ENCODE measurements around the gene RELCH. TPM values are rescaled to one million over a fixed set of nuclear protein-coding genes. Genes with fewer than 3 reads are reported as not detected.

RELCH gene
- total RNA-seq, 1 donor from 2014 or later = 33.6 TPM

GRCh38 chr18:62343316-62343715 lies 156.3 kb downstream of the RELCH start:
- DNase-seq (ENCODE audit: low spot score in 2 of 2, unreplicated experiment in 2 of 2) = no peak
- no peak for TF ChIP-seq CTCF (IDR thresholded peaks at IDR 0.05; ENCODE audit: unreplicated experiment)
- Mint-ChIP-seq H3K27ac (no peak overlapping the region), H3K27me3 (ENCODE audit: low read depth) (peaks cover 36% of the 10 kb centered on the region), H3K9me3 (no peaks in the 10 kb centered on the region), H3K4me3 (no peak overlapping the region), H3K4me1 (peaks cover 10% of the 10 kb centered on the region), H3K36me3 (no peaks in the 10 kb centered on the region)

- H3K4me1 Mint-ChIP-seq = no peaks in the 10 kb centered on the region
- H3K4me3 Mint-ChIP-seq = no peak overlapping the region
- H3K27me3 Mint-ChIP-seq (ENCODE audit: low read depth) = peaks cover 21% of the 10 kb centered on the region
- no peaks in the 10 kb centered on the region for H3K36me3 Mint-ChIP-seq
- no peak overlapping the region for H3K27ac Mint-ChIP-seq
- no peak for DNase-seq (ENCODE audit: low spot score in 2 of 2, unreplicated experiment in 2 of 2)
- H3K9me3 Mint-ChIP-seq = no peaks in the 10 kb centered on the region
- TF ChIP-seq CTCF (IDR thresholded peaks at IDR 0.05; ENCODE audit: unreplicated experiment) = no peak
Observed at GRCh38 chr18:62345909-62346308, 158.9 kb downstream of the RELCH start.

- no peaks in the 10 kb centered on the region for H3K9me3 Mint-ChIP-seq
- H3K27ac Mint-ChIP-seq = no peak overlapping the region
Observed at GRCh38 chr18:62346333-62347088, 159.5 kb downstream of the RELCH start.

GRCh38 chr18:62347089-62347506 lies 160.0 kb downstream of the RELCH start:
- Mint-ChIP-seq H3K36me3 (no peaks in the 10 kb centered on the region), H3K4me3 (no peak overlapping the region), H3K9me3 (no peaks in the 10 kb centered on the region), H3K27ac (no peak overlapping the region), H3K4me1 (no peaks in the 10 kb centered on the region), H3K27me3 (ENCODE audit: low read depth) (peaks cover 21% of the 10 kb centered on the region)
- no peak for TF ChIP-seq CTCF (IDR thresholded peaks at IDR 0.05; ENCODE audit: unreplicated experiment)
- DNase-seq (ENCODE audit: low spot score in 2 of 2, unreplicated experiment in 2 of 2) = no peak

More at GRCh38 chr18:62346333-62347088, 159.5 kb downstream of the RELCH start:
- Mint-ChIP-seq H3K36me3 (no peaks in the 10 kb centered on the region), H3K4me1 (no peaks in the 10 kb centered on the region), H3K4me3 (no peak overlapping the region), H3K27me3 (ENCODE audit: low read depth) (peaks cover 21% of the 10 kb centered on the region)
- no peak for DNase-seq (ENCODE audit: low spot score in 2 of 2, unreplicated experiment in 2 of 2)
- no peak for TF ChIP-seq CTCF (IDR thresholded peaks at IDR 0.05; ENCODE audit: unreplicated experiment)

GRCh38 chr18:62348474-62348873 lies 161.4 kb downstream of the RELCH start:
- no peak for TF ChIP-seq CTCF (IDR thresholded peaks at IDR 0.05; ENCODE audit: unreplicated experiment)
- H3K4me1 Mint-ChIP-seq = no peaks in the 10 kb centered on the region
- no peaks in the 10 kb centered on the region for H3K9me3 Mint-ChIP-seq
- no peaks in the 10 kb centered on the region for H3K36me3 Mint-ChIP-seq
- no peak overlapping the region for H3K27ac Mint-ChIP-seq
- no peak for DNase-seq (ENCODE audit: low spot score in 2 of 2, unreplicated experiment in 2 of 2)
- H3K27me3 Mint-ChIP-seq (ENCODE audit: low read depth) = peaks cover 18% of the 10 kb centered on the region
- no peak overlapping the region for H3K4me3 Mint-ChIP-seq
